DMS53 treated with DMSO at 0.1 percent for 48 hours (cell line): ENCODE measurements around the gene ZNF444.
A peak's percentile ranks its signal among the peaks of the same experiment; 100 is the strongest.
"Not testable (repeated sequence)": the region's sequence is repeated elsewhere in the genome, so short reads cannot be mapped to it uniquely, and the experiment has no call there.

ENCODE experiments used
- DNase-seq: peaks from one replicate; lab custom pipeline; 2025; ENCODE audit not compliant: unreplicated experiment; lab: John Stamatoyannopoulos, UW

Gene ZNF444

DNA sequence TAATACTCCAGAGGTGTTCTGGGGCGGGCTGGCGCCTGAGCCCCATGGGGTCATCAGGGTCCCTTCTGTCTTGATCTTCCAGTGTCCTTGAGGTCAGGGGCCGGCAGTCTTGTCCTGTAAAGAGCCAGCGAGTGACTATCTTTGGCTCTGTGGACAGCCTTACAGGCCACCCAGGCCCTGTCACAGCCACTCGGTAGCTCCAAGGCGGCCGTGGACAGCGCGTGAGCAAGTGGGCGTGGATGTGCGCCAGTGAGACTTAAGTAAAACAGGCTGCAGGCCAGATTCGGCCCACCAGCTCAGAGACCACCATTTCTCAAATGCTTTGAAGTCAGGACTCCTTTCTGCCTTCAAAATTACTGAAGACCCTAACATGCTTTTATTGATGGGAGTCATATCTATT is 3.7 kb downstream of the ZNF444 start:
- no peak for DNase-seq

DNA sequence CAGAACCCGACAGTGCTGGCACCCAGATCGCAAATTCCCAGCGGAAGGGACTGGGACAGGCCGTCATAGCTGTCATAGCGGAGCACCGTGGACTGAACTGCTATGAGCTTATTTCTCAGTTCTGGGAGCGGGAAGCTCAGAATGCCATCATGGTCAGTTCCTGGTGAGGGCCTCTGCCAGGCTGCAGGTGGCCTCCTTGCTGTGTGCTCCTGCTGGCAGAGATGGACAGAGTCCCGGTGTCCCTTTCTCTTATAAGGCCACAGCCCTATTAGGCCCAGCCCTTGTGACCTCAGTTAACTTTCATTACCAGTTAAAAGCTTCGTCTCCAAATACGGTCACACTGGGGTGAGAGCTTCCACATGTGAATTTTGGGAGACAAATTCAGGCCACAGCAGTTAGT is 4.6 kb downstream of the ZNF444 start:
- DNase-seq = no peak

DNA sequence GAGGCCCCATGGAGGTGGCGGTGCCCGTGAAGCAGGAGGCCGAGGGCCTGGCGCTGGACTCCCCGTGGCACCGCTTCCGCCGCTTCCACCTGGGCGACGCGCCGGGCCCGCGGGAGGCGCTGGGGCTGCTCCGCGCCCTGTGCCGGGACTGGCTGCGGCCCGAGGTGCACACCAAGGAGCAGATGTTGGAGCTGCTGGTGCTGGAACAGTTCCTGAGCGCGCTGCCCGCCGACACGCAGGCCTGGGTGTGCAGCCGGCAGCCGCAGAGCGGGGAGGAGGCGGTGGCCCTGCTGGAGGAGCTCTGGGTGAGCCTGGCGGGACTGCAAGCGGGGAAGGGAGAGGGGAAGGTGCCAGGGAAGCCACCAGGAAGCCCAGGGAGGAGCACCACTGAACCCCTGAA is 5.8 kb downstream of the ZNF444 start:
- no peak for DNase-seq

DNA sequence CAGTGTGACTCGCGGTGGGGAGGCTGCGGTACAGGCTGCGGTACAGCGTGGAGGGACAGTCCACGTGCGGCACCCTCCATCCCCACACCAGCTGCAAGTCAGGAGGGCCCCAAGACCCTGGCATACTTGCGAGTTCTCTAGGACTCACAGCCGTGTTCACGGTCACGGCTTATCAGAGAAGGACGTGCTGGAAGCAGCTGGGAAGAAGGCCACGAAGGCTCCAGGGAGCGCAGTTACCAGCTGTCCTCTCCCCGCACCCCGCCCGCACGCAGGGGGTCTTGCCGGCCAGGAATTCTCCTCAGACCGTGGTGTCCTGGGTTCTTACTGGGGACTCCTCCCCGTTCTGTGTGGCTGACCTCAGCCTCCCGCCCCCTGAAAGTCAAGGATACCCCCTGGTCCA is 6.2 kb downstream of the ZNF444 start:
- no peak for DNase-seq

DNA sequence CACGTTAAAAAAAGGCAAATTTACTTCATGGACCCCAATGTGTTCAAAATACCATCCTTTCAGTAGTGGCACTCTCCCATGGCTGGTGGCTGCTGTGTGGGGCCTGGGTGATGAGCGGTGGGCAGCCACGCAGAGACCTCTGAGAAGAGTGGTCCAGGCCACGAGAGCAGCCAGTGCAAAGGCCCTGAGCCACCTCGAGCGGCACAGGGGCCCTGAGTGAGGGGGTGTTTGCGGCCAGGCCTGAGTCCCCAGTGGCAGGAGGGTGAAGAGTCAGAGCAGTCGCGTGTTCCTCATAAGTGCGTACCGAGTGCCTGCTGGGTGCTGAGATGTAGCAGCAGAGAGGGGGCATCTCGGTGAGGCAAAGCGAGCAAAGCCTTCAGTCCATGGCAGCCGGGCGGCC is 7.0 kb downstream of the ZNF444 start:
- no peak for DNase-seq

DNA sequence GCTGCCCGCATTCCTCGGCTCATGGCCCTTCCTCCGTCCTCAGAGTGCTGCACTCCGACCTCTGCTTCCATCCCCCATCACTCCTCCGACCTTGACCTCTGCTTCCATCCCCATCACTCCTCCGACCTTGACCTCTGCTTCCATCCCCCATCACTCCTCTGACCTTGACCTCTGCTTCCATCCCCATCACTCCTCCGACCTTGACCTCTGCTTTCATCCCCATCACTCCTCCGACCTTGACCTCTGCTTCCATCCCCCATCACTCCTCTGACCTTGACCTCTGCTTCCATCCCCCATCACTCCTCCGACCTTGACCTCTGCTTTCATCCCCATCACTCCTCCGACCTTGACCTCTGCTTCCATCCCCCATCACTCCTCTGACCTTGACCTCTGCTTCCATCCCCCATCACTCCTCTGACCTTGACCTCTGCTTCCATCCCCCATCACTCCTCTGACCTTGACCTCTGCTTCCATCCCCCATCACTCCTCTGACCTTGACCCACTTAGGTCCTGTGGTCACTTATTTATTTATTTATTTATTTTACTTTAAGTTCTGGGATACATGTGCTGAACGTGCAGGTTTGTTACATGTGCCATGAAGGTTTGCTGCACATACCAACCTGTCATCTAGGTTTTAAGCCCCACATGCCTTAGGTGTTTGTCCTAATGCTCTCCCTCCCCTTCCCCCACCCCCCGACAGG is 8.0 kb downstream of the ZNF444 start:
- DNase-seq = not testable (repeated sequence)

DNA sequence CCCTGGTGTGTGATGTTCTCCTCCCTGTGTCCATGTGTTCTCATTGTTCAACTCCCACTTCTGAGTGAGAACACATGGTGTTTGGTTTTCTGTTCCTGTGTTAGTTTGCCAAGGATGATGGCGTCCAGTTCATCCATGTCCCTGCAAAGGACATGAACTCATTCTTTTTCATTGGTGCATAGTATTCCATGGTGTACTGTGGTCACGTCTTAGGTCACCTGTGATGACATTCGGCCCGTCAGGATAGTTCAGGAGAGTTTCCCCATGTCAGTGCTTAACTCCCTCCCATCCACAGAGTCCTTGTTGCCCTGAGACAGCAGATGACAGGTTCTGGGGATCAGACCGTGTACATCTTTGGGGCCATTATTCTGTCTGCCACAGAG is 8.6 kb downstream of the ZNF444 start:
- DNase-seq = no peak

DNA sequence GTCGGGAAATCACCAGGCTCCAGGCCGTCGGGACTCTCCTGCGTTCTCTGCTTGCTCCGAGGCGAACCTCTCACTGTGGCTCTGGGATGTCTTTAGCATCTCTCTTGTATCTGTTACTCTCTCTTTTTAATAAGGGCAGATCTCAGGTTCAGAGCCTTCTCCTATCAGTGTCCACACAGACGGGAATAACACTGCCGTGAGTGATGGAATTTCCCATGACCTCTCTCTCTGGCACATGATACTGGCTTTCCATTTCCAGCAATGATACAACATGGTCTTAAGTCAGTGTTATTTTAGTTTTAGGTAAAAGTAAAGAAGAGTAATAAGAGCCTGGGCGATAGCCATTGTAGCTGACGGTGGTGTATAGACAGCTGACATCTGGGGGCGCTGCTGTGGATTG is 9.3 kb downstream of the ZNF444 start:
- no peak for DNase-seq

DNA sequence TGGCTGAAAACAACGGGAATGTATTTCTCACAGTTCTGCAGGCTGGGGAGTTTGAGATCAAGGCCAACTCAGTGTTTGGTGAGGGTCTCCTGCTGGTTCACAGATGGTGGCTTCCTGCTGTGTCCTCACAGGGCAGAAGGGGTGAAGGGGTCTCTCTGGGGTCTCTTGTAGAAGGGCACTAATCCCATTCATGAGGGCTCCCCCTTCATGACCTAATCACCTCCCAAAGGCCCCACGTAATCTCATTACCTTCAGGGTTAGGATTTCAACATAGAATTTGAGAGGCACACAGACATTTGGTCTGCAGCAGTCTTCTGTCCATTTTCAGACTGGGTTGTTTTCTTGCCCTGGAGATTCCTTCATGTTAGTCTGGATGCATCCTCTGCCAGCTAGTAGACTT is 11.6 kb downstream of the ZNF444 start:
- DNase-seq = no peak

DNA sequence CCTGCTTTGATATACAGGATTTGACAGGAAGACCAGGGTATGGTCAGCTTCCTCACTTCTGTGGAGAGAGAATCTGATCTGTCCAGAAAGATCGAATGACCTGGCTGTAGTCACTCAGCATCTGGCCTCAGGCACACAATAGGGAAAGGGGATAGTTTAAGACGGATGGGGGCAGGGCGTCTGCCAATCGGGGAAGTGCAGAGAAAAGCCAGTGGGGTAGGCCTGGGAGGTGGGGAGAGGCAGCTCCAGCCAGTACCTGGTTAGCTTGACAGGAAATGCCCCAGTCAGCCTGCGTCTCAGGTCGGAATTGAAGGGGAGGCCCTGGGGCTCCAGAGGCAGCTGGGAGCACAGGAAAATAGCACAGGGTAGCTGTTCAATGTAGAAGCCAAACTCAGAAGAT is 12.4 kb downstream of the ZNF444 start:
- DNase-seq = no peak

DNA sequence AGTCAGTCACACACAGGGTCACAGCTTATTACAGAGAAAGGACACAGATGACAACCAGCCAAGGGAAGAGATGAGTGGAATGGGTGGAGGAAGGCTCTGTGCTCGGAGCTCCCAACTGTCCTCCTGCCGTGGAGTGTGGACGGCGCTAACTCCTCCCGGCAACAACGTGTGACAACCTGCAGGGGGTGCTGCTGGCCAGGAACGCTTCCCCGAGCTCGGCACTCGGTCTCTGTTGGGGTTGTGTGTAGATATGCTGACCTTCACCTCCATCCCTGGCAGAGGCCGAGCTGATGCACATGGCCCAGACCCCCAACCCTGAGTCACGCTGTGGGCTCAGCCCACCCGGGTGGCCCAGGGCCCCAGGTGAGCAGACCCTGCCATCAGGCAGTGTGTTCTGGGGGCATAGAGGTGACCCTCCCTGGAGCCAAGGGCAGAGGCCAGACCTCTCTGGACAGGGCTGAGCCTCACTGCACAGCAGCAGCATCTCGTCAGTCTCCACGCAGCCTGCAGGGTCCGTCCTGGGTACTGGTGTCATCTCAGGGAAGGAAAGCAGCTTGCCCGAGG is 14.1 kb downstream of the ZNF444 start:
- no peak for DNase-seq

DNA sequence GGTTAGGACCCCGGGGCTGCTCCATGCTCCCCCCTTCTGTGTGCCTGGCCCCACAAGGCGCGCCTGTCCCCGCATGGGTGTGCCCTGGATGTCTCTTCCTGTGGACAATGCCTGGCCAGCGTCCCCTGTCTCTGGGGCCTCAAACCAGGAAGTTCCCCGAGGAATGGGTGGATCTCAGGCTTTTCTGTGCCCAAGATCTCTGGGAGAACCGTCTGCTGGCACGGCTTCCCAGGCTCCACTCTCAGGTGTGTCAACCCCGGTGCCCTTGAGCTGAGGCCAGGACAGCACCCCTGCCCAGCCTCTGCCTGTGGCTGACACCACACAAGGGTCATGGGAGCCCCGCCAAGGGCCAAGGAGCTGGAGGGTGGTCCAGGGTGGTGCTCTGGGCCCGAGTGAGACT is 15.7 kb downstream of the ZNF444 start:
- DNase-seq = no peak

DNA sequence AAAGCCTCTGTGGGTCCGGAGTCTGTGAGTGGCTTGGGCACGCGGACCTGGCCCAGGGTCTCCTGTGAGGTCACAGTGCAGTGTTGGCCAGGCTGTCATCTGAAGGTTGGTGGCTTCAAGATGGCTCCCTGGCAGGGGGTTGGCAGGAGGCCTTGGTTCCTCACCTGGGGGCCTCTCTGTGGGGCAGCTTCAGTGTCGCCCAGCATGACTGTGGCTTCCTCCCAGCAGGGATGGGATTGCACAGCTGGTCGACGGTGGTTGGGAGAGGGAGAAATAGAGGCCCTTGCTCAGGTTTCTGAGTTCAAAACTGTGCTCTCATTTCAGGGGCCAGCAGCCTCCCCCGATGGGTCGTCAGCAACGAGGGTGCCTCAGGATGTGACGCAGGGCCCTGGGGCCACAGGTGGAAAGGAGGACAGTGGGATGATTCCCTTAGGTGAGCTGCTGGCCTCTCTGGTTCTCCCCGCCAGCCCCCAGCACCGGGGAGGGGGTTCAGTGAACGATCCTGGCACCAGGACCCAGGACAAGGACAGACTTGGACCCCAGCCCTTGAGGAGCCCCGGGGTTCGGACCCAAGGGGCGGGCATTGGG is 17.2 kb downstream of the ZNF444 start:
- no peak for DNase-seq

DNA sequence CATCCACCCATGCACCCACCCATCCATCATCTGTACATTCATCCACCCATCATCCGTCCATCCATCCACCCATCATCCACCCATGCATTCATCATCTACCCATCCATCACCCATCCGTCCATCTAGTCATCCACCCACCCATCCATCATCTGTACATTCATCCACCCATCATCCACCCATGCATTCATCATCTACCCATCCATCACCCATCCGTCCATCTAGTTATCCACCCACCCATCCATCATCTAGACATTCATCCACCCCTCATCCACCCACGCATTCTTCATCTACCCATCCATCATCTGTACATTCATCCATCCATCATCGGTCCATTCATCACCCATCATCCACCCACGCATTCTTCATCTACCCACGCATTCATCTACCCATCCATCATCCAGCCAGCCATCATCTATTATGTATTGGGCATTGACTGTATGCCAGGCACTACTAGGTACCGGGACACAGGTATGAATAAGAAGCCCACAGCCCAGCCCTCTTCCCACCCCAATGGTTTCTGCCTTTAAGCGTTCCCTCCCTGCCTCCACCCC is 18.0 kb downstream of the ZNF444 start:
- DNase-seq = no peak

DNA sequence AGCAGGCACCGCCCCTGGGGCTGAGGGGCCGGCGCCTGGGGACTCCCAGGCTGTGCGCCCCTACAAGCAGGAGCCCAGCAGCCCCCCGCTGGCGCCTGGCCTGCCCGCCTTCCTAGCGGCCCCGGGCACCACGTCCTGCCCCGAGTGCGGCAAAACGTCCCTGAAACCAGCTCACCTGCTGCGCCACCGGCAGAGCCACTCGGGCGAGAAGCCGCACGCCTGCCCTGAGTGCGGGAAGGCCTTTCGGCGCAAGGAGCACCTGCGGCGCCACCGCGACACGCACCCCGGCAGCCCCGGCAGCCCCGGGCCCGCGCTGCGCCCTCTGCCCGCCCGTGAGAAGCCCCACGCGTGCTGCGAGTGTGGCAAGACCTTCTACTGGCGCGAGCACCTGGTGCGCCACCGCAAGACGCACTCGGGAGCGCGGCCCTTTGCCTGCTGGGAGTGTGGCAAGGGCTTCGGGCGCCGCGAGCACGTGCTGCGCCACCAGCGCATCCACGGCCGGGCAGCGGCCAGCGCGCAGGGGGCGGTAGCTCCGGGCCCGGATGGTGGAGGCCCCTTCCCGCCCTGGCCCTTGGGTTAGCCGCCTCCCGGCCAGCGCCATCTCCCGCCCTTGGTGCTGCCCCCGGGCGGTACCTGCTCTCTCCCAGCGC is 18.7 kb downstream of the ZNF444 start:
- no peak for DNase-seq

DNA sequence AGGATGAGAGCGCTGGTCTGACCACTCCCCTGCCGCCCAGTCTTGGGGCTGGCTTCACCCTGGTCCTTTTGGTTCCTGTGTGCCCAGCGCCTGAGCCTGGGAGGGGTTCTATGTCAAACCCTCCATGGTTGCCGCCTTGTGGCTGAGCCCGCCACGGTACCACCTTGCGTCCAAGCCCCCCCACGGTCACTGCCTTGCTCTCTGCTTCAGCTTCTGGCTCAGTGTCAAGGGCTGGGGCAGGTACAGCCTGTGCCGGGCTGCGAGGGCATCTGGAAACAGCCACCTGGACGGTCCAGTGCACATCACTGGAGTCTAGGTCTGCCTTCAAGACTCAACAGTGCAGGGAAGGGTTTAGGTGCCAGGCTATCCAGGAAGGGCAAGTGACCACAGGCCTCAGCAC is 20.4 kb downstream of the ZNF444 start:
- no peak for DNase-seq

DNA sequence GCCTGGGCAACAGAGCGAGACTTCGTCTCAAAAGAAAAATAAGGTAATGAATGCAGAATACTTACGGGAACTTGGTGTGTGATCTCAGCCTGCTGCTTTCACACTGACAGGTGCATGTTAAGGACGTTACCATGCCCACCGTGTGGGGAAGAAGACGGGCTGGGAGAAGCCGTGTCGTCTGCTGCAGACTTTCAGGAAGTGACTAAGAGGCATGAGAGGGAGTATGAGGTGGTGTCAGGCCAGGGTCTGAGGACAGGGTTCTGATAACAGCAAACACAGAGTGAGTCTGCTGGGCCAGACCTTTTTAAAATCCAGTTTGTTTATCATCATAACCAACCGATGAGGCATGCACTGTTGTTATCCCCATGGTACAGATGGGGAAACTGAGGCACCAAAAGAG is 21.2 kb downstream of the ZNF444 start:
- no peak for DNase-seq

DNA sequence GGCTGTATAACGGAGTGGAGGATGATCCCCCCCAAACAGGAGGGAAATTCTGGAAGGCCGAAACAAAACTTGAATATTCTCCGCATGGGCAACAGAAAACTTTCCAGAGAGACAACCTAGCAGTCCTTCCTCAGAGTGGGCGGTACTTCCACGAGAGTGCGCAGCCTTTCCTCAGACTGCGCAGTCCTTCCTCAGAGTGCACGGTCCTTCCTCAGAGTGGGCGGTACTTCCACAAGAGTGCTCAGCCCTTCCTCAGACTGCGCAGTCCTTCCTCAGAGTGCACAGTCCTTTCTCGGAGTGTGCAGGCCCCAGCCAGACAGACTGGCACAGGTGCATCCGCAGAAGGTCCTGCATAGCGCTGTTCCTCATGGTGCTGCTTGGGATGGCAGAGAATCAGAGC is 22.0 kb downstream of the ZNF444 start:
- DNase-seq = no peak

DNA sequence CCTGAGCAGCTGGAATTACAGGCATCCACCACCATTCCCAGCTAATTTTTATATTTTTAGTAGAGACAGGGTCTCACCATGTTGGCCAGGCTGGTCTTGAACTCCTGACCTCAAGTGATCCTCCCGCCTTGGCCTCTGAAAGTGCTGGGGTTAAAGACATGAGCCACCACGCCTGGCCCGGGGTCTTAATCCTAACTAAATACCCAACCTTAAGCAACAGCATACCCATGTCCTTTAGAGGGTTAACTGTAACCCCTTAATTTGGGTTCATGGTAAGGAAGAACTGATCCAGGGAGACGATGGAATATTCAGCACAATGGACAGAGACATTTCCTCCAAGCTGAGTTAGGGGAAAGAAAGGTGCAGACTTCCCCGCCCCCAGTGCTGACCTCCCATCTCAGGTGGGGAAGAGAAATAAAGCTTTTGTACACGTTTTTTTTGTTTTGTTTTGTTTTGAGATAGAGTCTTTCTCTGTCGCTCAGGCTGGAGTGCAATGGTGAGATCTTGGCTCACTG is 26.0 kb downstream of the ZNF444 start:
- no peak for DNase-seq

DNA sequence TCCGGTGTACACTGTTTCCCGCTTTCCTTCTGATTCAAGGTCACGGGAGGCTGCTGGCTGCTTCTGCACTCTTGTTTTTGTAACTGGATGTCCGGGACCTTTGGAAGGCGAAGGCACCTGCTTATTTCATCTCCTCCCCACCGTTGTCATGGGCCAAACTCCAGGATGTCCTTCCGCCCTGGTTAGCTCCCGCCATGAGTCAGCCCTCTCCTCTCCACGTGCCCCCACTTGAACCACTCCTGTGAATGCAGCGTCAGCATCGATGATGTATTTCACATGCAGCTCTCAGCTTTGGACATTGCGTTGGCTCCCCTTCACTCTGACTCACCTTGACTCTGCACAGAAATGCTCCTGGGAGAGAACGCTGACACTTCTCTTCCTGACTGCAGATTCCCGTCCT is 29.2 kb downstream of the ZNF444 start:
- DNase-seq = peak; percentile 96

DNA sequence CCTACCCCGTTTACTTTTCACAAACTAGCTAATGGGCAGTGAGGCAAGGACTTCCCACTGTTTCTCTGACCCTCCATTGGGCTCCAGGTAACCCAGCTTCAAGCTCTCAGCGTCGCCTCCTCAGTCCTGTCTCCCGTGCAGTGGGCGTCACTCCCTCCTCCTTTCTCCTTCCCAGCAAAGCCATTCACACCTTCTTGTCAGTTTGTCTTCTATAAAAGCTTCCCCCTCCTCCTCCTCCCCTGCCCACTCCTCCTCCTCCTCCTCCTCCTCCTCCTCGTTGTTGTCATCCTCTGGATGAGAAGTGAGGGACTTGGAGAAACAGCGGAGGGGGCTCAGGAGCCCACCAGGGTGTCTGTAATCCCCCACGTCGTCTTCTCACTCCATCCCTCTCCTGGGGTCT is 33.0 kb downstream of the ZNF444 start:
- DNase-seq = no peak

DNA sequence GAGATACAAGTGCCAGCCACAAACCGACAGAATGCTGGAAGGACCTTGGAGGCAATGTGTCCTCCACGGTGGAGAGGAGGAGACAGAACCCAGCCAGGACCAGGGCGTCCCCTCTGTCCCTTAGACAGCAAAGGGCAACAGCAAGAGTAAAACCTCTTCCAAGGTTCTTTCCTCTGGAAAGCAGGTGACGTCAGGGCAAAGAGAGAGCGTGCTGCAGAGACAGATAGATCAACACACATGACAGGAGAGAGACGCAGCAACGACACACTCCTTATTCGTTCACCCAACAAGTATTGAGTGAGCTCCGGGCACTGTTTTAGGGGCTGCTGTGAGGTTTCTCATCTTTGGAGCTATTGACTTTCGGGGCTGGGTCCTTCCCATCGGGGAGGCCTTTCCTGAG is 33.5 kb downstream of the ZNF444 start:
- no peak for DNase-seq
